ENCODE results near the gene IGFBP7.

The IGFBP7 gene

DNA sequence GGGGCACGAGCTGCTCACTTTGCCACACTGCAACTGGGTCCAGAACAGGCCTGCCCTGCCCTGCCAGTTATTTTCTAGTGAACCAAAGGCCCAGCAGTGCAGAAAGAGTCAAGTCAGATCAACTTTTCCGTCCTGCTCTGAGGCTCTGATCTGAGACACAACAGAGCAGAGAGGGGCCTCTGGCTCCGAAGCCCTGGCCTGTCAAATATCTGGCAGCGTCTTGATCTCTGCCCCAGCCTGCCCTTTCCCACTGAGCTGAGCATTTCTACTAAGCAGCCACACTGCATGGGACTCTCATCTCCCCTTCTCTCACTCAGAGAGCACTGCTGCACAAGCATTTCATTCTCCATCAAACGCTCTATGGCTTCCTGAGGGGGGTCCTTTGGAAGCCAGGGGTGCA is 11.8 kb downstream of the IGFBP7 start:
- no peak for DNase-seq (ENCODE audit: low read depth in 2 of 2)

DNA sequence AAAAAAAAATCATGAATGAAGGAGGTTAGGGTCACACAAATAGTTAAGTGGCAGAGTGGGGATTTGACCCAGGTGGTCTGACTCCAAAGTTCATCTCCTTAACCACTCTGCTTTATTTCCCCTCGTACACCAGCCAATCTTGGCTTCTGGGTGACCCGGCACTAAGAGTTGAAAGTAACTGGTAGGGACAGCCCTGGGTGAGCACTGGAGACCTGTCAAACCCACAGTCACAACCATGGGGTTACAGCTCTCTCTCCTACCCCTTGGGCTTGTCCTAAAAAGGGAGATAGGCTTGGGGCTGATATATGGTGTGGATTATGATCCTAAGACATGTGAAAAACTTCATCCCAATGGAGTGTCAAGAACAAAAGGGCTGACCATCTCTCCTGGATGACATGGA is 12.5 kb downstream of the IGFBP7 start:
- DNase-seq (ENCODE audit: low read depth in 2 of 2) = no peak

DNA sequence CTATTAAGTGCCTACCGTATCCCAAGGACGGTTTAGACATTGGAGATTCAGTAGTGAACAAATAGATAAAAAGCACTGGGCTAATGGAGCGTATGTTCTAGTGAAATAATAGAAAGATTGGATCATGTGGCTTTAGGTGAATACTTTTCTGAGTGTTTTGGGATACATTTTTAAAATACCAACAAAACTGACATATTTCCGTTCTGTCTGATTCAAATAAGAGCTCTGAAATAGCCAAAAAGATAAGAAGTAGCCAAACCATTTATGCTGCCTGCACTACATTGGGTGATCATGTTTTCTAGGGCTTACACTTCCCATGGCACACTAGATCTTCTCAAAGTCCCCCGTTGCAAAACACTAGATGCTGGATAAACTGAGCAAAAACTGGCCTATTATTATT is 14.2 kb downstream of the IGFBP7 start:
- no peak for DNase-seq (ENCODE audit: low read depth in 2 of 2)

DNA sequence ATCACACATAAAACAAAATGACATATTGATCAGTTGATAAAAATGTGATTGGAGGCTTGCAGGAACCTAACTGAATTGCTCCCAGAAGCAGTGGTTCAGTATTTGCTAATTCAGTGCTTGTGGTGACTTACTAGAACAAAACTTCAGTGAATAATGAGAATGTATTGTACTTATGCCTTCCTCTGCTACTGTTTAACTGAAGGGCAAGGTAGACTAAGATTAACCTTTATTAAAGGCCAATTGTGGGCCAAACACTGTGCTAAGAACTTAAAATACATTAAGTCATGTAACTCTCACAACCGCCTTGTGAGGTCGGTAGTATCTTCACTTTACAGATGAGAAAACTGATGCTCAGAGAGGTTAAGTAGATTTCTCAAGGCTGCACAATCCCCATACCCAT is 14.9 kb downstream of the IGFBP7 start:
- no peak for DNase-seq (ENCODE audit: low read depth in 2 of 2)

DNA sequence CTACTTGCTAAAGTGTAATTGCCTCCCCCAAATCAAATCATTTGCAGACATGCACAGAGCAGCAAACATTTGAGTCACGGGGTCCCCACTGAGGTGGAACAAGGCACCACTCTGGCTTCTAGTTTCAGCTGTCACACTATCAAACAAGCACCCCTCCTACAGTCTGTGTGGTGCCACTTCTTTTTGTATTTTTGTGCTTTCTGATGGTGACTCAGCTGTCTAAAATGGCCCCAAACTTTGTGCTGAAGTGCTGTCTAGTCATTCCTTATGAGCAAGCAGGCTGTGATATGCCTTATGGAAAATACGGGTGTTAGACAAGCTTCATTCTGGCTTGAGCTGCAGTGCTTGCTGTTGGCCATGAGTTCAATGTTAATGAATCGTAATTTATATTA is 15.4 kb downstream of the IGFBP7 start:
- DNase-seq (ENCODE audit: low read depth in 2 of 2) = no peak

DNA sequence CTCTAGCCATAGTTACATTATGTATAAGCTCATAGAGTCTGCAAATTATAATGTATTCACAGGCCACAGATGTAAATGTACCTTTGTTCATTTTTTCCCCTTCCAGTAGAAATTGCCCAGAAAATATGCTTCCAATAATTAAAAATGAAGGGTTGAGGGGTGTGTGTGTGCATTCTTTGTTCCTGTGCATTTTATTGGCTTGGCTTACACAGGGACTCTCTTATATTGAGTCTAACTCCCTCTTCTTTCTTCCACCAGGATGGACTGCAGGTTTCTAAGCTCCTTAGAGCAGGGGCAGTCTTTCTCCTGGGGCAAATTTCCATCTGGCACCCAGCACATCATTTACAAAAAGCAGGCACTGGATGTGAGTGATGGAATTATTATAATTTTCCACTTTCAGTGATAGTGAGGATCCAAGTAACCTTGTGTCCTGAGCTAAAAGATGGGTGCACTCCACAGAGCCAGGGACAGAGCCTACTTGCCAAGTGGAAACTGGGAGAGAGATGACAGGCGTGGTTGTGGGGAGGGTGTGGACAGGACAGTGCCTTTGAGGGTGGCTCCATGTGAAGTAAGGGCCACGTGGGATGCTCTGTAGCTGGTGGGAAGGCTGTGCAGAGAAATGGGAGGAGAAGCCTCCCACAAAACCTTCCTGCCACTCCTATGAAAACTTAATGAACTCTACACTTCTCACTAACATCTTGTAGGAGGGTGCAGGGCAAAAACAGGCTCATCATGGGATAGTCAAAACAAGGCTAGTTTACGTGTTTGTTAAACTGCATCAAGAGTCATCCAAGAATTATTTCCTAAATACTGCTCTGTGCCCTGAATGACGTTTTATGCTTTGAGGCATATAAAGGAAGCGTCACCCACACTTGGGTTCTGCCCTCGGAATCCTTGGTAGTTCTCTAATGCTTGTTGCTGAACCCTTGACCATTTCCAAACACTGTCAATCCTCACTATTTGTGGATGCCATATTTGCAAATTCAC is 16.0 kb downstream of the IGFBP7 start:
- no peak for DNase-seq (ENCODE audit: low read depth in 2 of 2)

DNA sequence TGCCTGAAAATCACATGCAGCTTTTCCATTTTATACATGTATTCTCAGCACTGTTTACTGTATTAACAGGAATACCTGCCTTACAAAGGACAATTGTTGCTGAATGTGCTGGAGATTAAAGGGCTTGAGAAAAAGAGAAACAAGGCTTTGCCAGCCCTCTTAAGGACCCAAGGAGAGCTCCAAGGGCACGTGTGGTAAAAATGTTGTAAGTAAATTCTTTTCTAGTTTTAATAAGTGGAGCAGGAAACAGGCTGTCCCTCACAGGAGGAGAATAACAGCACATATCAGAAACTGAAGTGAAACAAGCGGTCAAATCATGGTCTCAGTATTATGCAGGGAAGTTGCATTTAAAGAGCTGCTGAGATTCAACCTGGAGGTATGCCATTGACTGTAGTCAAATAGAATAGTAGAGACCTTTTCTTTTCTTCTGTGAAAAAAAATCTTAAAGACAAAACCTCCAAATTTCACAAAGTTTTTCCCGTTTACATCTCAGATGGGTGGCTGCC is 18.5 kb downstream of the IGFBP7 start:
- DNase-seq (ENCODE audit: low read depth in 2 of 2) = no peak

DNA sequence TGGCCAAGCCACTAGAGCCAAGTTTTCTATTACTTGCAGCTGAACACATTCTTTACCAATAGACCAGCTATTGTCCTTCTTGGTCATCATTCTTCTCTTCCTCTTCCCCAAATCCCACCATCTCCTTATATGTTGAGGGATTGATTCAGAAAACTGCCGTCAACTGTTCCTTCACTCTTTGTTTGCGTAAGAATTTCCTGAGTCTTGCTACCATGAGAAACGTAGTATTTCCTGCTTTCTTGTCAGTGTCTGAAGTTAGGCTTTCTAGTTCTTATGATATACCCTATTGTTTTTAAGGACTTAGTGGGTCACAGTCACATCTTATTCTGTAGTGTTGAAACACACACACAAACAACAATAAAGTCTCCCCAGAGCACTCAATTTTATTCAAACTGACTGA is 20.1 kb downstream of the IGFBP7 start:
- no peak for DNase-seq (ENCODE audit: low read depth in 2 of 2)

DNA sequence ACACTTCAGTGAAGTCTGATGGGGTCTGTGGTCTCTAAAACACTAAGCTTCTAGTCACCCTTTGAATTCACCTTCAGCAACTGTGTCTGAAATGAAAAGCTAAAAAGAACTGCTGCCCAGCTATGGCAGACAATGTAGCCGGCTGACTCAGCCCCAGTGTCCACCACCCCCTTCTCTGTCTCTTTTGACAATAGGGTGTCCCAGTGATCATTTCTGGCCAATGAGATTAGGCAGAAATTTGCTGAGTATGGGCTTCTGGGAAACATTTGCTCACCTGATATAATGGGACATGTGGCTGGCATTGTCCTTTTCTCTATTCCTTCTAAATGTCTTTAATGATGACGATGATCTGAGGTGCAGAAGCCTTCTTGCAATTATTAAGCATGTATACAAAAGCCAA is 20.6 kb downstream of the IGFBP7 start:
- DNase-seq (ENCODE audit: low read depth in 2 of 2) = no peak

DNA sequence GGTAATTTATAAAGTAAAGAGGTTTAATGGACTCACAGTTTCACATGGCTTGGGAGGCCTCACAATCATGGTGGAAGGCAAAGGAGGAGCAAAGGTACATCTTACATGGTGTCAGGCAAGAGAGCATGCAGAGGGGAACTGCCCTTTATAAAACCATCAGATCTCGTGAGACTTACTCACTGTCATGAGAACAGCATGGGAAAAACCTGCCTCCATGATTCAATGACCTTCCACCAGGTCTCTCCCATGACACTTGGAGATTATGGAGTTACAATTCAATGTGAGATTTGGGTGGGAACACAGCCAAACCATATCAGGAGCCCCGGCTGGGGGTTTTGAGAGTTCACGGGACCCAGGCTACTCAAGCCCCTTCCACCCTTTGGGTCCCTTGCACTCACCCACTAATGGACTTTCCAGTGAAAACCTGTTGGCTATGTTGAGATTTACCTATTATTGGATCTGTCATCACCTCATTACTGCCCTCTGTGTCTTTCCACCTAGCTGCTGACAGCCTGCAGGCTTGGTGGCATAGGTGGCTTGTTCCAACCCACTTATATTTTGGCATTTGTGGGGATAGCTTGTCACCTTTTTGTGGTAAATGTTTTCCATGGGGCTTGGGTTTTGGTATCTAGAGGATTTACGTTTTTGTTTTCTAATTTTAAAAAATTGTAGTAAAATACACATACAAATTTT is 24.0 kb downstream of the IGFBP7 start:
- DNase-seq (ENCODE audit: low read depth in 2 of 2) = no peak

DNA sequence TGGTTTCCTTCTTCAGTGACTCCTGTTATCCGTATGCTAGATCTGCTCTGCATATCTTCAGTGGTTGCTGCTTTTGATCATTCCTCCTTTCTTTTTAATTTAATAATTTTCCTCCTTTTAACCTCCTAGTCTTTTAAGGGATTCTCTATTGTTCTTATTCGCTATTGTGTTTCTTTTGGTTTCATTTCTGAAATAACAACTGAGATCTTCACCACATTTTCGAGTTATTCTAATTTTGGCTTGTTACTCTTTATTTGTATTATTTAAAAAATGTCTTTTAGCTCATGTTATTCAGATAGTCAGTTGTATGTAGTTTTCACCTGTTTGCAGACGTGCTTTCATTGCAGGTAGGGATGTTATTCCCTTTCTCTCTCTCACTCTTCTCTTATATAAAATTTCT is 24.9 kb downstream of the IGFBP7 start:
- DNase-seq (ENCODE audit: low read depth in 2 of 2) = no peak

DNA sequence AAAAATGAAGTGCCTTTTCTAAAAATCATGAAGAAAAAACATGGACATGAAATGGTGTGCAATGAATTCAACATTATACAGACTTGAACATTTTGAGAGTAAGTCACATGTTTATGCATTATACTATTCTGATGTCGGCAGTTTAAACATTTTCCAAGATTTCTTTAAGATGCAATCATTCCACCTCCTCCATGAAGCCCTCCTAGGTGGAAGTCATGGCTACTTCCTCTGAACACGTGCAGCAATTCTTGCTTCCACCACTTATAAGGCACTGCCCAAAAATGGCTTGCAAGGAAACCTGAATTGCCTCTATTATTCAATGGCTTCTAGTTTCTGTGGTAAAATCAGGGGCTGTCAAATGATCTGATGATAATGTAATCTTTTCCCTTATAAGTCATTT is 25.8 kb downstream of the IGFBP7 start:
- DNase-seq (ENCODE audit: low read depth in 2 of 2) = no peak

DNA sequence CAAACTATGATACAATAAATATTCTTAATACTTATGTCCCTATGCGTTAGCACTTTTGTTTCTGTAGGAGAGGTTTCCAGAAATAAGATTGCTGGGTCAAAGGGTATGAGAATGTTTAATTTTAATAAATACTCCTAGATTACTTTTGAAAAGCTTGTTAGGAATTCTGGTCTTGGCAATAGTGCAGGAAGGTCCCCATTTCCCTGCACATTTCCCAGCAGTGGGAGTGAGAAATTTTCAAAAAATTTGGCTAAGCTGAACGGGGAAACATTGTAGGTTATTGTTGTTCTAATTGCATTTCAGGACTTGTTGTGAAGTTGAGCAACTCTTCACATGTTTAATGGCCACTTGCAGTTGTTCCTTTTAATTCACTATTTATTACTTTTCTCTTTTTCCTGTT is 27.1 kb downstream of the IGFBP7 start:
- no peak for DNase-seq (ENCODE audit: low read depth in 2 of 2)

DNA sequence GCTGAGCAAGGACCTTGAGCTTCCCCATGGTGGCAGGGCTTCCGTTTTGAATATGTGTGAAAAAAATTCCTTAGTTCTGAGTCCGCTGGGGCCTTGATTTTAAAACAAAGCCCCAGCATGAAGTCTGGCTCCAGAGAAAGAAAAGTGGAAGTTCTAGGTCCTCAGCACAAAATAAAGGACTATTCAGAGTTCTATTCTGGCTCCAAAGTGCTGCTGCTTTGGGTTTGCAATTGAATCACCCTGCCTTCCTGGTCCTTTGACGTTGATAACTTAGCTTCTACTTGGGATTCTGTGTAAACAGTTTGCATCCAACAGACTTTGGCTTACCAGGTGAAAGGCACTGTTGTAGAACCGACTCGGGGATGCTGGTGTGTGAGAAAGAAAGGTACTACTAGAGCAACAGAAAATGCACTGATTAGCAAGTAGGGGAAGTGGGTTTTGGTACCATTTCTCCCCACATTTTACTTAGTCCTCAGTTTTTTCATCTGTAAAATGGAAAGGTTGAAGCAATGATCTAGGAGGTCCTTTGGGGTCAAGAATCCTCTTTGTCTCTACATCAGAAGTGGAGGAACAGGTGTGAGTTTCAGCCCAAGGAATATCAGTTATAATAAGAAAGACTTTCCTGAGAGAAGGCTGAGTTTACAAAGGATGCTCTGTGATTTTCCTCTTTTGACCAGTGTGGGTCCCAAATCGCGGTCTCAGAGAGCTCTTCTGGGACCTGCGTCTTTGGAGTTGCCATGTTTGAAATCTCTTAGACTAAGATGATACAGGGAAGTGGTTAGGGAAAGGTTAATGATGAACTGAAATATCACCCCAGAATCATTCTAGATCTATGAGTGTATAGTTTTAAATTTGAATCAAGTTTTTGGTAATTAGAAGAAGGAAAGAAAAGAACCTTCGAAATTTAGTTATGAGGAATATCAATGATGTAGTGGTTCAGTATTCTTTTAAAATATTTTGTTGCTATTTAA is 28.2 kb downstream of the IGFBP7 start:
- no peak for DNase-seq (ENCODE audit: low read depth in 2 of 2)

DNA sequence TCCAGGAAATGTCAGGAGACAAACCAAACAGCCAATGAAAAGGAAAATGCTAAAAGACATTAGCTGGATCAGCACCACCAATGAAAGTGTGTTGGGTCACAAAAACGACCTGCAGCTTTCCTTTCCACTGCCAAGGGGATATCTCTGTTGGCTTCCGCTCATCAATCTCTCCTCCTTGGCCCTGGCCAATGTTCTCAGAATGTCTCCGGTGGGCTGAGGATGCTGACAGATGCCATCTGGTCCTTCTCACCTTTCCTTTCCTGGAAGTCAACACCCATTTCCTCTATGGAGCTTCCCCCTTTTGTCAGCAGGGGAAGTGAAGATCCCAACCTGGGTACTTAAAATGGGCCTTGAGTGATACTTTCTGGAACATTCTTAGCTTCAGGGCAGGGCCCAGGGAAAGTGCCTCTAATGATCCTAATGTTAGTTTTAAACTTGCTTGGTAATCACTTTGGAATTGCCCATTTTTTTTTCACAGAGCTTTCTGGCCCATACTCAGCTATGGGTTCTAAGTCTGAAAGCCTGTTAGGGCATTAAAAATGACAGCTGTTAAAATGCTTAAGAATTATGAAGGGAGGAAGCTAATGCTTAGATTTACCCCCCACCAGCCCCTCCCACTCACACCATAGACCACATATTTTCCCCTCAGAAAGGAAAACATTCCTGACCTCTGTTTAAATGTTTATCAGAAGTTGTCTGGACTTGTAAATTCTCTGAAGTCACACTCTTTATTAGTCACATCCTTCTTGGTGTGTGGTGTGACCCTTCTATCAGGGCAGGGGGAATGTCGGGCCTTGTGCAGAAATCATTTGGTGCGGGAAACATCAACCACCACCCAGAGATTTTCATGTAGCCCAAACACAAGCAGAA is 29.2 kb downstream of the IGFBP7 start:
- DNase-seq (ENCODE audit: low read depth in 2 of 2) = no peak

DNA sequence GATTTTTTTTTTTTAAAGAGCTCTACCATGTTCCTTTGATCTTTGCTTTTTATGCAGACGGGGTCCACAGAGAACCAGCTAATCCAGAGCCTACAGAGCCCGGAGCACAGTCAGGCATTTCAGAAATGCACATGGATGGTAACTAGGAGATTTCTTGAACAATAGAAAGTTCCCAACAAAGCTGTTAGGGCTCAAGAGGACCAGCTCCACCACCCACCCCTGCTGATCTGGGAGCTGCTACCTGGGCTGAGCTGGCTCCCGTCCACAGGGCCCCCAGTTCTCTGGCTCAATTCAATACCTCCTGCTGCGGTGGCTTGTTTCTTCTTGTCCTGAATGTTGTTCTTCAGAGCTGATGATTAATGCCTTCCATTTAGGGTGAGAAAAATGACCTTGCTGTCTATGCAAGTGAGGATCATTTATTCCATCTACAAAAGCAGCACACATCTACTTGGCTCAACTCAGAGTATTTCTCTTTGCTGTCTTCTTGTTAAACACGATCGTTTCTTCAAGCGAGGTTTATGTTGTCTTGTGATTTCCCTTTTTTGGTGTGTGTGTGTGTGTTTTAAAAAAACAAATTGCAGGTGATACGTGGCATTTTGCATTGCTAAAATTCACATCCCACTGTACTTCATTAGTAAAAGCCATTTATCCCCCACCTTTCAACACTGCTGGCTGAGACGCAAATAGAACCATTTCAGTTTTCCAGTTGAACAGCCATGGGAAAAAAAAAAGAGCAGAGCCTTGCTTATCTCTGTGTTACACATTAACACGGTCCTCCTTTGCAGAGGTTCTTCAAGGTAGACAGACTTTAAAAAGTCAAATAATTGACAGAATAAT is 31.3 kb downstream of the IGFBP7 start:
- no peak for DNase-seq (ENCODE audit: low read depth in 2 of 2)

DNA sequence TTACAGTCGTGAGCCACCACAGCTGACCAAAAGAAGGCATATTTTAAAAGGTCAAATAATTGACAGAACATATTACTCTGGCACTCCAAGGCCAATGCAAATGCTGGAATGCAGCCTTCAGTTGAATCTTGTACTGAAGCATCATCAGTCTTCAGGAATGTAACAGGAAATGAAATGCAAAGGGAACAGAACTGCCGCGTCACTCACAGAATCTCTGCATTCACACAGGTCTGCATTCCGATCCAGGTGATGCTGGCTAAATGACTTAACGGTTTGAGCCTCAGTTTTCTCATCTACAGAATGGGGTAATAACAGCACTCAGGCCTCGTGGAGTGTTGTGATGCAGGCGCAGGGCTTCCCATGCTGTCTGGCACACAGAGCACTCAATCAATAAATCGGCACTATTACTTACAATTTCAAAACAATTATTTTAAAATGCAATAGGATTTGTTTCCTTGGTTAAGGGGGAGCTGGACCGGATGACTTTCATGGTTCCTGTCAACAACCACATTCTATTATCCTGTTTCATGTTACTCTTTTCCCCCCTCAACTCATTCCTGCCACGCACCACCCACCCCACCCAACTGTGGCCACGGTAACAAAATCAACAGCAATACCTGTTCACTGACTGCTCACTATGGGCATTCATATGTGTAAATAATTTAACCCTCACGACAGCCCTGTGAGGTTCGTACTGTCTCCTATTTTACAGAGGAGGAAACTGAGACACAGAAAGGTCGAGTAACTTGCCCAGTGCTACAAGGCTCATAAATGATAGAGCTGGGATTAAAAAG is 32.4 kb downstream of the IGFBP7 start:
- no peak for DNase-seq (ENCODE audit: low read depth in 2 of 2)

DNA sequence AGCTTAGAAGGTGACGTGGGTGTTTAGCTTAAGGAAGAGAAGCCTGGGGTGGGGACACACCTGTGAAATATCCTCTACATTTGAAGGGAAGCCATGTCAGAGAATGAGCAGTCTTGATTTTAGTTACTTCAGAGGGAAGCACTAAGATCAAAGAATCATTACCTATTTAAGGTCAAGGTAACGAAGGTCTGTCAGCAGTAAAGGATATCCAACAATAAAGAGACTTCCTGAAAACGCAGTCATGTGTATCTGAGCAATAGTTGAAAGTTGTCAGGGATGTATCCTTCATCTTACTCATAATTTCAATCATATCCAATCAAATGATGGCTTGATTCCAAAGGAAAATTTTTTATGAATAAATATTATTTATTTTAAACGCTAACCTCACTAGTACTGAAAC is 33.5 kb downstream of the IGFBP7 start:
- no peak for DNase-seq (ENCODE audit: low read depth in 2 of 2)

DNA sequence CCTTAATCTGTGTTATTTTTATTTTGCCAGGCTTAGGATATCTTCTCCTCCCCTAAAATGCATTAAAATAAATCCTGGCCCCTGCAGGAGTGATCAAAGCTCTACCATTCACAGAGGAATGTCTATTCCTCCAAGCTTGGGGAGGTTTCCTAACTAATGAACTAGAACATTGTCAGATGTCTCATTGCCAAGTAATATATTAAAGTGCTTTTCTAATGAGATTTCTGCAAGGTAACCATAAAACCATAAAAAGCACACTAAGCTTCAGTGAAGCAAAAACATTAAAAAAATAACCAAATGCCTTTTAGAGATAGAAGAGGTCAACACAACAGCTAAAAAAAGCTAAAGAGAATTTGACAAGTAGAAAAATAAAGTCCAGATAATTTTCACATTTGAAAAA is 34.8 kb downstream of the IGFBP7 start:
- no peak for DNase-seq (ENCODE audit: low read depth in 2 of 2)

Measured in activated CD4-positive, alpha-beta T cell treated with anti-CD3 and anti-CD28 coated beads for 24 hours (primary cell).